Raji (cell line): Measurements from ENCODE around the gene ASTN2.

ENCODE experiments used
- POLR2A ChIP-seq: IDR thresholded peaks from 2 replicates; pipeline ENCODE4 v1.6.1; 2011; ENCODE audit warnings: low read depth, low read length, control low read depth; ENCODE audit not compliant: insufficient read depth

The ASTN2 gene

DNA sequence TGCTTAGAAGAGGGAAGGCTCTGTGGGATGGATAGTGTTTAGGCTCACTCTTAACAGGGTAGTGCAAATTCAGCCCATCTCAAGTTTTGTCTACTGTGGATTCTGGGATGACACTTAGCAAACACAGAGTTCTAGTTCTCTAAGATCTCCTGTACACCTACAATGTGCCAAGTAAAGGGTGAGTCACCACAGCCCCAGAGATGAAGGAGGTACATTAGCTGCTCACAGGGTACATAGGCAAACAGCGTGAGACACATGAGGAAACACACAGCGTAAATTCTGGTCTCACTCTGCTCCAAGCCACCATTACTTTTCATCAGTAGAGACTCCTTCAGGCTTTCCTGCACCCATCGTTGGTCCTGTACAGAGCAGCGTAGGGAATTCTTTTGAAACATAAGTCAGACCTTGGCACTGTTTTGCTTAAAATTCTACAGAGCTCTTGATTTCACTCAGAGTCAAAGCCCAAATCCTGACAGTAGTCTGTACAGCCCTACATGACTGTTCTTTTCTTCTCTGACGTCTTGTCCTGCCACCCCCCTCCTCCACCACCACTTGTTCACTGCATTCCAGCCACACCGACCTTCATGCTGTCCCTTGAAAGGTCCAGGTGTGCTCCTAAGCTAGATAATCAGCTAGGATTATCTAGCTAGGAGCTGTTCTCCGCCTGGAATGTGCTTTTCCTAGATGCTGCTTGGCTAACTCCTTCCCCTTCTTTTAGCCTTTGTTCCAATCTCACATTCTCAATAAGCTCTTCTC, 8.7 kb downstream of the ASTN2 start:
- no peak for TF ChIP-seq POLR2A

DNA sequence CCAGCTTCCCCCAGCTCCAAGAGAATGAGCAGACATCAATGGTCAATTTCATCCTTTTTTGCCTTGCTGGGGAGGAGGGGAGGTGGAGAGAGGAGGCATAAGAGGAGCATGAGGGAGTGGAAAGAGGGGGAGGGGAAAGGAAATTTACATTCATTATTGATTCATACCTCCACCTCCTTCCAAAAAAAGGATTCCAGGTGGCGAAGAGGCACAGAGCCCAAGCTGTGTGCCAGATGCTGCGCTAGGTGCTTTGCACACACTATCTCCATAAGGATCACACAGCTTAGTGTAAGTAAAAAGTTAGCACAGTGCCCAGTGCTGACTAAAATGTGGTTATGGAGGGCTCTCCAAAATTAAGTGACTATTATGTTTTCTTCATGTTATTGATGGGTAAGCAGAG, 11.0 kb downstream of the ASTN2 start:
- TF ChIP-seq POLR2A: no peak

DNA sequence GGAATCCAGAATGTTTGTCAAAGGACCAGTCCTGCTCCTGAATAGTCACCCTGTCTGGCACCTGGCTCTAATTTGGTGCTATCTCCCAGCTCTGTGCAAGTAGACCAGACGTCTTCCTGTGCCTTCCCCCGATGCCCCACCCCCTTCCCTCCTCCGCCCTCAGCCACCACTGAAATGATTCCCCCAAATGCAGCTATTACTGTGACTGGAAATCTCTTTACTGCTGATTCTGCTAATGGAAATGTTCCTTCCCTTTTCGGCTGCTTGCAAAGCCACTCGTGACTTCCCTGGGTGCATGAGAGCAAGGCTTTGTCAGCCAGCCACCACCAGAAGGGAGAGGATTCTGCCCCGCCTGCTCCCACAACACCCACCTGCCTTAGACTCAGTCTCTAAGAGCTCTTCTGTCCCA, 11.4 kb downstream of the ASTN2 start:
- TF ChIP-seq POLR2A: no peak

DNA sequence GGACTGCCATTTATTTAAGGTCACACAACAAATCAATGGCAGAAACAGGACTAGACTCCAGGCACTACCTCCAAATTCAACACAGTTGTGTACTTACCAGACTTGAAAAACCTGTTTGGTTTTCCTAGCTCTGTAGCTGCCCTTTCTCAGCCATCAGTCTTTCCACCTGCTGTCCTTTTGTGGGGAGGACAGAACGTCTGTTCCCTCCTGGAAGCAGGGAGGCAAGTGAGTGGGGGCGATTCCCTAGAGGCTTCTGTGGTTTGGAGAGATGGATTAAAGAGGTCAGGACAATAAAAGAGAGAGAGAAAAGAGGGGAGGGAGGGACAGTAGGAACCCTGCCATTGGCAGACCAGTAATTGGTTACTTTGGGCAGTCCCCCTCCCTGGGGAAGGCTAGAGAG, 14.7 kb downstream of the ASTN2 start:
- no peak for TF ChIP-seq POLR2A

DNA sequence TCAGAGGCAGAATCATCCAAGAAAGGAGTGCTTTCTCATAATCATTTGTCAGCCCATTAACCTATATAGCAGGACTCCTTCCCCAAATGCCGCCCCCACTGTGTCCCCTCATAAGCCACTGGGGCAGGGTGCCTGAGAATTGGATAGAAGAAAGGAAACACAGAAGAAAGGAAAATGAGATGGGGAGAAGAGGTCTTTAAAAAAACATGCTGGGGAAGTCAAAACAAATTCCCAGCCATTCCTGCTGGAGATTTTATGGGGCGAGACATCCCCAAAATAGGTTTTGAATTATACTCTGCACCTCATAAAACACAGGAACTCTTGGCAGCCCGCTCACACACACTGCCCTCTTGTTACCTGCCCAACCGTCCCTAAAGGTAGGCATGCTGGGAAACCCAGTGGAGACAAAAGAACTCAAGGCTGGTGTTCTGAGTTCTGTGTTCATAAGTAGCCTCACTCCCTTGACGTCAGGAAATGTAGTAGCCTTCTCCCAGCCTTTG, 19.7 kb downstream of the ASTN2 start:
- no peak for TF ChIP-seq POLR2A

DNA sequence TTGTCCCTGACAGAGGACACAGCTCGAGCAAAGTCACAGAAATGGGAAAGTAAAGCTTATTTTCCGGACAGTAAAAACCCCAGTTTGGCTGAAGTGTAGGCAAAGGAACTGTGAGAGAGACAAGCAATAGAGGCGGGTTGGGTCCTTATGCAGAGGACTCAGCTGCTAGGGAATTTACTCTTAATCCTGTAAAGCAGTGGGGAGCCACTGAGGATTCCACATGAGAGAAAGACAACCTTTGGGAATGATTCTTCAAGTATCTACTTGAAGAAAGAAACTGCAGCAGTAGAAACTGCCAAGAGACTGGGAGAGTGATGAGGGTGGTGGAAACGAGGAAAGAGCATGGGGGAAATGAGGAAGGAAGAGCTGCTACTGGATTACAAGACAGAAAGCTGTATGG, 20.2 kb downstream of the ASTN2 start:
- TF ChIP-seq POLR2A: no peak

DNA sequence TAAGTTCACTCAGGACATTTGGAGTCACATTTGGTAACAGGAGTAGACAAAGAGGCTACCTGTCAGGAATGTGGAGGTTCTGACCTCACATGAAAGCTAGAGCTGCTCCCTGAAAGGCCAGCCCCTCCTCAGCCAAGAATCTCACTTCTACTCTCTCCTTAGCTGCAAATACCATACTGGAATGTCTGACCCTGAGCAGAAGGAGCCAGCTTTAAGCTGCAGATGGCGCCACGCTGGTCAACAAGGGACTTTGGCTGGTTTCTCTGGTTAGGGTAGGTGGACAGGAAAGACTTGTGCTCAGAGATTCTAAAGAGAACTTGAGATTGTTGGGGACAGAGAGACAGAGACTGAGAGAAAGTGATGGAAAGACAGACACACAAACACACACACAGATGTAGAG, 21.9 kb downstream of the ASTN2 start:
- TF ChIP-seq POLR2A: no peak

DNA sequence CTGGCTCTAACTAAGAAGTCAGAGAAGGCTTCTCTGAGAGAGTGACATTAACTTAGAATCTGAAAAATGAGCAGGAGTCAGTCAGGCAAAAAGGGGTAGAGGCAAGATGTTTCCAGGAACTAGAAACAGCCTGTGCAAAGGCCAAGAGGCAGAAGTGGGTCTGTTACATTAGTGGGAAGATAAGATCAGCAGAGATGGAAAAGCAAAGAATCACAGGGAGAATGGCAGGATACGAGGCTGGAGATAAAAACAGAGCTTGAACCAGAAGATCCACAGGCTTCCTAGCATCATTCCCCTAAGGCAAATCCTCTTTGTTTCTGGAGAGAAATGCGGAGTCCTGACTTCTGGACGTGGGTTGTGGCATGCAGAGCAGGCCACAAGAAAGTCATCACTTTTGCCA, 27.4 kb downstream of the ASTN2 start:
- no peak for TF ChIP-seq POLR2A

DNA sequence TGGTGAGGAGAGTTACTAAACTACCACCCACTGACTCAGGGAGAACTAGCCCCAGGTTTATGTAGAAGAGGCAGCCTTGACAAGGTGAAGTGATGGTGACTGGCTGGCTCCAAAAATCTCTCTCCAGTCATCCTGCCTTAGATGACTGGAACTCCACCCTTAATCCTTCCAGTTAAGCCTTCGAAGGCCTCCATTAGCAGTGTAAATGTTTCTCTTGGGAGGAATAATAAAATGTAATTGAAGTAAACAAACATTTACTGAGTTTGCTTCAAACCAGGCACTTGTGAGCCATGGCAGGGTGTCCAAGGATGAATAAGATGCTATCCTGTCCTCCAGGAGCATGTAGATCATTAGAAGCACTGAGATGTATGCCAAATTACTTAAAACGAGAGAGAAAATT, 35.5 kb downstream of the ASTN2 start:
- no peak for TF ChIP-seq POLR2A

DNA sequence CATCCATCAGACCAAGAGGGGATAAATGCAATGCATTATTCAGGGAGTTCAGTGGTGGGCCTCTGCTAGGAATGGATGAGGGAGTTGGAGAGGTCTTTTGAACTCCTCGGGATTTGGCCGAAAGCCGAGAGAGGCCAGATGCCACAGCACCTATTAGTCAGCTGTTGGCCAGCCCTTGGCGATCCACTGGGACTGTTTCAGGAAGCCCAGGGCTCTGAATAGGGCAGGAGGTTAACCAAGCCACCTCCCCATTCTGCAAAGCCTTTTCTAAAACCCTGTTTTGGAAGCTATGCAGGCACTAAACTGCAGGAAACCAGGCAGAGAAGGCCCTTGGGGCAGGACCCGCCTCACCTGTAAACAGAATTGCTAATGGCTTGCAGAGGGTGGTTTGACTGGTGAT, 37.8 kb downstream of the ASTN2 start:
- no peak for TF ChIP-seq POLR2A

DNA sequence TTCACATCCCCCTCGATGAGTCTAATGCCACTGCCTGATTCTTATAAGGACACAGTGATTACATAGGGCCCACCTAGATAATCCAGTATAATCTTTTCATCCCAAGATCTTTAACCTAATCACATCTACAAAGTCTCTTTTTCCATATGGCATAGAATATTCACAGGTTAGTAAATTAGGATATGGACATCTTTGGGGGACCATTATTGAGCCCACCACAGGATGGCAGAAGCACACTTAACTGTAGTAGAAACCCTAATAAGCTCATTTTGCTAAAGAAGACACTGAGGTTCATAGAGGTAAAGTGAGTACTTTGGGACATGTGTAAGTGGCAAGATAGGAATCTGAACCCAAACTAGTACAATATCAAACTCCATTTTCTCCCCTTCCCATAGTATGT, 38.9 kb downstream of the ASTN2 start:
- no peak for TF ChIP-seq POLR2A

DNA sequence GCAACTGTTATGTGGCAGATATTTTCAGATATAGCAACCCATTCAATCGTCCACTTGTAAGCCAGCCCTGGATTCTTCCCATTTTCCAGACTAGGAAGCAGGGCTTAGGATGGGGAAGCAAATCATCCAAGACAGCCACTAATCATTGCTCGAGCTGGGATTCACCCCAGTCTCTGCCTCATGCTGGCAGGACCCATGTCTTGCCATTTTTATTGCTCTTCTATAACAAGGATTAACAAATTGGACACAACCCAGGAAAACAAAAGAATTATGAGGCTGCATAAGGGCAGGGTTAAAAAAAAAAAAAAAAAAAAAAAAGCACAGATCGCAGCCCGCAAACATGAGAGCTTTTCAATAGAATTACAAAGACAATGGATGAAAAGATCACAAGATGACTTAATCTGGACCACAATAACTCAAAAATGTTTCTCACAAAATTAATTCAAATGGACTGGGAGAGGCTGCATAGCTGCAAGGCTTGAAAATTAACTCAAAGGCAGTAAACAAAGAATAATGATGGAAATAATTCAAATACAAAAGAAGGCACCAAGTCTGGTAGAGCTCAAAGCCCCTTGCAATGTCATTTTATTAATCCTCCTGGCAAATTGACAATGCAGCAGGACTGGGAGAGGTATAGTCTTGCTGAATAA, 40.7 kb downstream of the ASTN2 start:
- no peak for TF ChIP-seq POLR2A

DNA sequence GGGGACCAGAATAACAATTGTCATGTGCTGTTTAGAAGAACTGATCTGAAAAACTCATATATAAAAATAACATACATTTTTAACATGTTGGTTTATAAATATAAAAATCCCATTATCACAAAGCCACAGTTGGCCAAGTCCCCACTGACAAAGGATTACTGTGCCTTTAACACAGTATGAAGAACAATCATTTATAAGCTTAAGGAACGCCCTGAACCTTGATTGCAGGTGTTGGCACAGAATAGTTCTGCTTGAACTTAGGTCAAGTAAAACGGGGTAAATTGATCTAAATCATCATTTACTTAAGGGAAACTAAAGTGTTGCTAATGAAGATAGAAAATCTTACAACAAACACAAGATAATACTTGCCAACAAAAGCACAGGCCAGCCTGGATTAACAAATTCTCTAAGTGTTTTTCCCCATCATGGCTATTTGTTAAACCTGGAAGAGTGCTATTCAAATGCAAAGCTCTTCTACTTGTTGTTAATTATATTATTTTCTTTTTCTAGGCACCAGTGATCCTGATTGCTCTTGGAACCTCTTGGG, 46.1 kb downstream of the ASTN2 start:
- TF ChIP-seq POLR2A: no peak

DNA sequence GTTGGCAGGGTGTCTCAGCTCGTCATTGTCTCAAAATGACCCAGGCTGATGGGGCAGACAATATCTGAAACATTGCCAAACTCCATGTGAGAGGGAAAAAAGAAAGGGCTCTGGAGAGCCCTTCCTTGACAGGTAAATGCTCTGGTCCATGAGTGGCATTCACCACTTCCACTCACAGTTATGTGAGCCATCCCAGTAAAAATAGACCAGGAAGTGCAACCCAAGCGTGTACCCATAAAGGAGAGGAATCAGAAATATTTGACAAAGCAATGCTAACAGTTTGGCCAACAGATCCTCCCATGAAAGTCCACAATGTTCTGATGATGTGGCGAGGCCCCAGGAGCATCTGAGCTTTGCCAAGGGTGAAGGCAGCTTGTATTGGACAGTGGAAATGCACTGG, 49.4 kb downstream of the ASTN2 start:
- no peak for TF ChIP-seq POLR2A

DNA sequence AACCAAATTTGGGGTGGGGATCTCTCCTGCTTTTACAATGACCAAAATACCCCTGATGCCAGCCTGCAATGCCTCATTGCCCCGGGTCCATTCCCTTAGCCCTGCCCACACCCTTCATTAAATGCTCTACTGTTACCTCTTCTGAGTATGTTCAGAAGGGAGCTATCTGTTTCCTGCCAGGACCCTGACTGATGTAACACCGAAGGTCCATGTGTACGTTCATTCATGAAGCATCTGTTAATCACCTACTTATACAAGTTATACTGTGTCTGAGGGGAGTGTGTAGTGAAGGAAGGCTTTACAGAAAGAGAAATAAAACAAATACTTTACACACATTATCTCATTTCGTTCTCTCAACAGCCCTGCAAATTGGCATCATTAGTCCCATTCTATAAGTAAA, 51.9 kb downstream of the ASTN2 start:
- TF ChIP-seq POLR2A: no peak

DNA sequence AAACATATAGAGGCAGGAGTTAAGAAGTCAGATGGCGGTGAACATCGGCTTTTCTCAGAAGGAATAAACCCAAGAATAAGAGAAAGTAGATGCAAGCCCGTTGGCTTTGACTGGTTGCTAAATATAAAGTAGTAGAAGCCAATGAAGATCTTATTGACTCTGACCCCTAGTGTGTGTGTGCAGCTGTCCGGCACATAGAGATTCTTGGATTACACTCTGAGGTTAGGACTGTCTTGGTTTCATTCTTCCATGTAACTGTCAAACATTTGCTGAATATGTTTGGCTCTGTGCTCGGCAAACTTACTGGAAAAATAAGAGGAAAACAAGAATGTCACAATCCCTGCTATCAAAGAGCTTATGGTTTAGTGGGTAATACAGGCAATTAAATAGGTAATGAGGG, 54.9 kb downstream of the ASTN2 start:
- no peak for TF ChIP-seq POLR2A
